ENCODE results near the gene ZNF593.

DNA sequence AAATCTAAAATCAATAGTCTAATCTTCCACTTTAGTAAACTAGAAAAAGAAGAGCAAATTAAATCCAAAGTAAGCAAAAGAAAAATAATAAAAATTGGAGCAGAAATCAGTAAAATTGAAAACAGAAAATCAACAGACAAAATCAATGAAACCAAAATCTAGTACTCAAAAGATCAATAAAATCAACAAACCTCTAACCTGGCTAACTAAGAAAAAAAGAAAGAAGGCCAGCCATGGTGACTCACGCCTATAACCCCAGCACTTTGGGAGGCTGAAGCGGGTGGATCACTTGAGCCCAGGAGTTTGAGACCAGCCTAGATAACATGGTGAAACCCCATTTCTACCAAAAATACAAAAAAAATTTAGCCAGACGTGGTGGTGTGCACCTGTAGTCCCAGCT lies 35.2 kb upstream of the ZNF593 start:
- TF ChIP-seq ZNF778 (CRISPR knock-in tag; IDR thresholded peaks at IDR 0.05) (no peak), YY1 (IDR thresholded peaks at IDR 0.05; ENCODE audit: borderline replicate concordance in 1 of 3, control insufficient read depth in 1 of 3, extremely low read depth in 1 of 3, insufficient read depth in 3 of 3, insufficient read length in 1 of 3, insufficient replicate concordance in 2 of 3, low read depth in 1 of 3, low read length in 2 of 3) (no peak), ZFX (CRISPR knock-in tag; IDR thresholded peaks at IDR 0.05) (no peak), EGR1 (conservative IDR thresholded peaks at IDR 0.05) (no peak), NR1H2 (CRISPR knock-in tag; IDR thresholded peaks at IDR 0.05) (no peak), MTA3 (IDR thresholded peaks at IDR 0.05; ENCODE audit: borderline replicate concordance) (no peak), TCFL5 (CRISPR knock-in tag; conservative IDR thresholded peaks at IDR 0.05) (no peak), POLR2AphosphoS5 (IDR thresholded peaks at IDR 0.05; ENCODE audit: control insufficient read depth, insufficient read depth, low read depth, low read length) (no peak), GTF2E2 (tag; IDR thresholded peaks at IDR 0.05) (no peak), BRCA1 (IDR thresholded peaks at IDR 0.05) (no peak), BRCA1 (CRISPR knock-in tag; IDR thresholded peaks at IDR 0.05) (no peak), NCOA4 (IDR thresholded peaks at IDR 0.05; ENCODE audit: partially characterized antibody) (no peak), TBP (optimal IDR thresholded peaks at IDR 0.05; ENCODE audit: low read depth, low read length) (no peak), EZH2 (IDR thresholded peaks at IDR 0.05; ENCODE audit: borderline replicate concordance, low read depth, low read length) (no peak)
- TF ChIP-seq, protein P1, sequence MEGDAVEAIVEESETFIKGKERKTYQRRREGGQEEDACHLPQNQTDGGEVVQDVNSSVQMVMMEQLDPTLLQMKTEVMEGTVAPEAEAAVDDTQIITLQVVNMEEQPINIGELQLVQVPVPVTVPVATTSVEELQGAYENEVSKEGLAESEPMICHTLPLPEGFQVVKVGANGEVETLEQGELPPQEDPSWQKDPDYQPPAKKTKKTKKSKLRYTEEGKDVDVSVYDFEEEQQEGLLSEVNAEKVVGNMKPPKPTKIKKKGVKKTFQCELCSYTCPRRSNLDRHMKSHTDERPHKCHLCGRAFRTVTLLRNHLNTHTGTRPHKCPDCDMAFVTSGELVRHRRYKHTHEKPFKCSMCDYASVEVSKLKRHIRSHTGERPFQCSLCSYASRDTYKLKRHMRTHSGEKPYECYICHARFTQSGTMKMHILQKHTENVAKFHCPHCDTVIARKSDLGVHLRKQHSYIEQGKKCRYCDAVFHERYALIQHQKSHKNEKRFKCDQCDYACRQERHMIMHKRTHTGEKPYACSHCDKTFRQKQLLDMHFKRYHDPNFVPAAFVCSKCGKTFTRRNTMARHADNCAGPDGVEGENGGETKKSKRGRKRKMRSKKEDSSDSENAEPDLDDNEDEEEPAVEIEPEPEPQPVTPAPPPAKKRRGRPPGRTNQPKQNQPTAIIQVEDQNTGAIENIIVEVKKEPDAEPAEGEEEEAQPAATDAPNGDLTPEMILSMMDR (IDR thresholded peaks at IDR 0.05 in 2 of 3, conservative IDR thresholded peaks at IDR 0.05 in 1 of 3; ENCODE audit: insufficient read depth in 2 of 3, low read depth in 1 of 3, low read length in 3 of 3), result no peak
